Activated CD4-positive, alpha-beta T cell treated with anti-CD3 and anti-CD28 coated beads, Interleukin-2, amount 10 ng/mL, durations not matched to agents 7 days and 5 days (primary cell): ENCODE results near the gene TOR1AIP1. TPM values are rescaled to one million over a fixed set of nuclear protein-coding genes. Genes with fewer than 3 reads are reported as not detected.

Experiments used
- CTCF ChIA-PET: fragments of 350-600 bp; sonication (Branson Sonifier 250); formaldehyde crosslinking; loops from one replicate; lab custom pipeline; 2021; ENCODE audit warnings: antibody characterized with exemption; lab: Charles Lee
- POLR2A ChIA-PET: fragments of 350-600 bp; sonication (Branson Sonifier 250); formaldehyde crosslinking; loops from one replicate; lab custom pipeline; 2021; ENCODE audit warnings: antibody characterized with exemption; lab: Charles Lee
- DNase-seq: peaks from one replicate; pipeline ENCODE4 v3.0.0-alpha.2; 2020
- H3K27ac Mint-ChIP-seq: one replicate; pipeline ENCODE4 v1.8.0; 2021; ENCODE audit warnings: mild to moderate bottlenecking, moderate library complexity, mixed read lengths
- H3K27me3 Mint-ChIP-seq: one replicate; pipeline ENCODE4 v1.8.0; 2021; ENCODE audit warnings: mixed read lengths
- H3K36me3 Mint-ChIP-seq: one replicate; pipeline ENCODE4 v1.8.0; 2021; ENCODE audit warnings: low read depth, mixed read lengths
- H3K4me1 Mint-ChIP-seq: one replicate; pipeline ENCODE4 v1.8.0; 2021; ENCODE audit warnings: mixed read lengths
- H3K4me3 Mint-ChIP-seq: one replicate; pipeline ENCODE4 v1.8.0; 2021; ENCODE audit warnings: mild to moderate bottlenecking, moderate library complexity, mixed read lengths
- H3K9me3 Mint-ChIP-seq: one replicate; pipeline ENCODE4 v1.8.0; 2021; ENCODE audit warnings: mixed read lengths
- total RNA-seq, 2 experiments: library from RNA; stranded (reverse); gene quantifications; one replicate each; pipeline ENCODE4 v1.2.3, GENCODE V29; 2021

TOR1AIP1 gene
- total RNA-seq, 2 experiments from 2014 or later: 70.2 to 91.1 TPM

- Mint-ChIP-seq H3K4me3 (no peak overlapping the region), H3K36me3 (peaks cover 8% of the 10 kb centered on the region), H3K4me1 (no peaks in the 10 kb centered on the region), H3K27me3 (peaks cover 3% of the 10 kb centered on the region), H3K9me3 (no peaks in the 10 kb centered on the region), H3K27ac (no peak overlapping the region)
- no peak for DNase-seq
- ChIA-PET POLR2A (no interaction called here), CTCF (no interaction called here)
Observed at GRCh38 chr1:179925922-179926849, 44.1 kb downstream of the TOR1AIP1 start.

DNA sequence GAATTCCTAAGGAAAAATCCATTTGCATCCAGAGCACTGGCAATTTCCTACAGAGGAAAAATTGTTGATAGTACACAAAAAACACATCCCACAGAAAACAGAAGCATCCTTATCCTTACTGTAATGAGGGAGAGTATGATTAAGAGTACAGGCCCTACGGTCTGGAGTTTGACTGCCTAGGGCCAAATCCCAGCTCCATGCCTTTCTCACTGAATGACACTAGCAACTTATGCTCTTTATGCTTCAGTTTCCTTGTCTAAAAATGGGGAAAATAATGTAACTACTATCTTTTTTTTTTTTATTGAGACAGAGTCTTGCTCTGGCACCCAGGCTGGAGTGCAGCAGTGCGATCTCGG is 44.7 kb downstream of the TOR1AIP1 start:
- peaks cover 4% of the 10 kb centered on the region for H3K36me3 Mint-ChIP-seq
- no peak overlapping the region for H3K27ac Mint-ChIP-seq
- no peak overlapping the region for H3K4me3 Mint-ChIP-seq
- no peak for DNase-seq
- H3K27me3 Mint-ChIP-seq: peaks cover 3% of the 10 kb centered on the region
- H3K4me1 Mint-ChIP-seq: no peaks in the 10 kb centered on the region
- ChIA-PET CTCF (no interaction called here), POLR2A (no interaction called here)
- H3K9me3 Mint-ChIP-seq: no peaks in the 10 kb centered on the region

DNA sequence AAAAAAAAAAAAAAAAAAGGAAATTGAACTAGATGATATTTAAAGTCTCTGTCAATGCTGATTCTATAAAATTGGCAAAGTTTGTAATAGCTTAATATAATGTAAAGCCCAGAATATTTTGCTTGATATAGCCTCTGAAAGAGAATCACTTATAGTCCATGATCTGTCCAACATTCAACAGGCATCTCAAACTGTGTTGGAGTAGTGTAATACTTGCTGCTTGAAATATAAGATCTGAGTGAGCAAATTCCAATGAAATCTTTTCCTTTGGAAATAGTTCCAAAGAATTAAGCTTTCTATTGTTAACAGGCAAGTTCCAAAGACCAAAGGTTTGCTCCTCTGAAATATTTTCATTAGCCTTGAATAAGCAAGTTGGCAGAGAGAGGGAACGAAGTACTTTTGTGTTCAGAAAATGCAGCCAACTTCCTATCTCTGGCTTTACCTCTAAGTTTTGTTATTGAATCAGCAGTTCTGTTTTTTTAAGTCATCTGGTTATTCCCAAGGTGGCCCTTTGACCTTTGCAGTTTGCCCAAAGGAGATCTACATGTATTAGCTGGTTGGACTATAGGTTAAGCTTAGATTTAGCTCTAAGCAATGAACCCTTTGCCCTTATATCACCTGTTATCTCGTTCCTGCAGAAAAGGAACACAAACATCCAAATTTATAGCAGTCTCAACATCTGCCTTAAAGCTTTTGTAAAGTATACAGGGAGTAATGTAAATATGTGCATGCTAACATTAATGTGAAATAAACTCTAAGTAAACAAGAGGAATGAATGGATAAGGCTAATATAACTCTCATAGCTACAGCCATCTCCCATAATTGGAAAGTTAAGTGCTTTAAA is 48.1 kb downstream of the TOR1AIP1 start:
- Mint-ChIP-seq H3K4me1 (no peaks in the 10 kb centered on the region), H3K4me3 (no peak overlapping the region), H3K27me3 (peaks cover 7% of the 10 kb centered on the region), H3K36me3 (no peaks in the 10 kb centered on the region), H3K9me3 (no peaks in the 10 kb centered on the region), H3K27ac (no peak overlapping the region)
- DNase-seq: no peak
- CTCF ChIA-PET: interaction anchor here (0.6 kb wide), 1 partner anchor 14 kb away, joined by 3 read pairs; no protein-coding TSS in a partner anchor
- POLR2A ChIA-PET: no interaction called here

DNA sequence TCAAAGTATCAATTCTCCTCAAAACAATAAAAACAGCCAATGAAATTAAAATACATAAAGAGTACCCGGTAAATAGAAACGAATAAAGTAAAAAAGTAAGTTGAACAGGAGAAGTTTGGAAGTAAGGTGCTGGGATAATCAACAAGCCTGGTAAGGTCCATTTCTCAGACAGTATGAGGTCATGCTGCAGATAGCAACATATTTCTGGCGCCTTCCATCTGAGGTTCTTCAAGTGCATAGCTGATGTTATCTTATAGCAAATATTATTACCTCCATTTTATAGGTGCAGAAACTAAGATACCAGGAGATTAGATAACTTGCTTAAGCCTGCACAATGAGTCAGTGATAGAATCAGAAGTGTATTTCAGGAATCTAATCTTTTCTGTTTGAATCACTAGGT is 48.8 kb downstream of the TOR1AIP1 start:
- no peak overlapping the region for H3K4me3 Mint-ChIP-seq
- no peaks in the 10 kb centered on the region for H3K9me3 Mint-ChIP-seq
- no peaks in the 10 kb centered on the region for H3K4me1 Mint-ChIP-seq
- no peak for DNase-seq
- POLR2A ChIA-PET: no interaction called here
- H3K27me3 Mint-ChIP-seq: peaks cover 7% of the 10 kb centered on the region
- no peaks in the 10 kb centered on the region for H3K36me3 Mint-ChIP-seq
- CTCF ChIA-PET: interaction anchor here (0.6 kb wide), 1 partner anchor 1238 kb away, joined by 3 read pairs; no protein-coding TSS in a partner anchor
- no peak overlapping the region for H3K27ac Mint-ChIP-seq

DNA sequence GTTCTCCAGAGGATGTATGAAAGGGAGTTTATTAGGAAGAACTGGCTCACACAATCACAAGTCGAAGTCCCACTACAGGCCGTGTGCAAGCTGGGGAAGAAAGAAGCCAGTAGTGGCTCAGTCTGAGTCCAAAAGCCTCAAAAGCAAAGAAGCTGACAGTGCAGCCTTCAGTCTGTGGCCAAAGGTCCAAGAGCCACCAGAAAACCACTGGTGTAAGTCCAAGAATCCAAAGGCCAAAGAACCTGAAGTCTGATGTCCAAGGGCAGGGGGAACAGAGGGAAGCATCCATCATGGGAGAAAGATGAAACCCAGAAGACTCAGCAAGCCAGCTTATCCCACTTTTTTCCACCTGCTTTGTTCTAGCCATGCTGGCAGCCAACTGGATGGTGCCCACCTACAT is 51.1 kb downstream of the TOR1AIP1 start:
- Mint-ChIP-seq H3K36me3 (no peaks in the 10 kb centered on the region), H3K4me1 (no peaks in the 10 kb centered on the region), H3K4me3 (no peak overlapping the region), H3K9me3 (no peaks in the 10 kb centered on the region), H3K27me3 (peaks cover 15% of the 10 kb centered on the region), H3K27ac (no peak overlapping the region)
- DNase-seq: no peak
- POLR2A ChIA-PET: no interaction called here
- CTCF ChIA-PET: interaction anchor here (0.8 kb wide), 2 partner anchors 15 to 51 kb away, joined by 3 to 5 read pairs; partner anchors contain the start of gene TOR1AIP1

DNA sequence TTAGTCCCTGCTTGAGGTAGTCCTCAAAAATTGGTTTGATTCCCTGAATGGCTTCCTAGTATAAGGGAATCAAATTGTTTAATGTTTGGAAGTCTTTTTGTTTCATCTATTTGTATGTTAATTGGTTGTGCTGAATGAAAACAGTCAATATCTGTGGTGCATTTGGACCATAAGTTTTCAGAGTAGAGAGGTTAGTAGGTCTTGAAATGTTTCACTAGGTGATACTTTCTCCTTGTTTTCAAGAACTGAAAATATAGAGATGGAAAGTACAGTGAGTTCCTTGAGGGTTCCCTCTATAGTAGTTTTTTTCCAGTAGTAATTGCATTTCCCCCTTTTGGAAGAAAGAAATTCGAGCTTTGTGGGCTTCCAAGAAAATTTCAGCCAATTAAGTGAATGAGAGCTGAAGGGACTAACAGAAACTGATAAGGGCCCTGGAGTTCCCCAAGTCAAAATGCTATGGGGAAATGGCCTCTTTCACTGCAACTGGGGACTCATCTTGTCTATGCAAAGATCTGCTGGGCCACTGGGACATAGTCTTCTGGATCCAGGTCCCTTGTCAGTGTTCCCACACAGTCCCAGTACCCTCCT is 53.9 kb downstream of the TOR1AIP1 start:
- CTCF ChIA-PET: interaction anchor here (1.9 kb wide), 1 partner anchor 12 kb away, joined by 7 read pairs; no protein-coding TSS in a partner anchor
- no peaks in the 10 kb centered on the region for H3K36me3 Mint-ChIP-seq
- H3K4me3 Mint-ChIP-seq: no peak overlapping the region
- H3K27me3 Mint-ChIP-seq: peaks cover 25% of the 10 kb centered on the region
- POLR2A ChIA-PET: no interaction called here
- H3K4me1 Mint-ChIP-seq: no peaks in the 10 kb centered on the region
- DNase-seq: no peak
- no peaks in the 10 kb centered on the region for H3K9me3 Mint-ChIP-seq
- no peak overlapping the region for H3K27ac Mint-ChIP-seq

DNA sequence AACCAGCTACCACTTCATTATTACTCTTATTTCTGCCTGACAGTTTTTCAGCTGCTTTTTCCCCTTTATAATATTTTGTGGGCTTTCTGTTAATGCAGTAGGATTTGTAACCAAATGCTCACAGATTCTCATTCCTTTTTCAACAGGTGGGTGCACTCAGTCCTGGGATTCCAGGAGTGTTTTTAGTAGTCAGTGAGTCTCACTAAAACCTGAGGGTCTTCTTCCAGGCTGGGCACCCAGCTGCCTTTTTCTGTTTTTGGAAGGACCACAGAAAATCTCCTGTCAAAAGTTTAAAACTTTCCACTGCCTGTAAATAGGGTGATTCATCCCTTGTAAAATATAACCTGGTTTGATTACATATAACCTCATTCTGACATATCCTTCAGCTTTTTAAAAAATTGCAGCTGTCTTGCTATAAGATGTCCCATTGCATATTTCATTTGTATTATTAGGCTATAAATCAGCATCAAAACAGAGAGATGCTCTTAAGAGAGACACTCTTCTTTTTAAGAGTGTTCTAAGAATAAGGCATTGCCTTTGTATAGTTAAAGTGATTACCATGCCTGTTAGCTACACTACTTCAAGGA is 55.7 kb downstream of the TOR1AIP1 start:
- no peaks in the 10 kb centered on the region for H3K36me3 Mint-ChIP-seq
- no peak overlapping the region for H3K27ac Mint-ChIP-seq
- H3K27me3 Mint-ChIP-seq: peaks cover 27% of the 10 kb centered on the region
- H3K4me3 Mint-ChIP-seq: no peak overlapping the region
- H3K4me1 Mint-ChIP-seq: no peaks in the 10 kb centered on the region
- no peak for DNase-seq
- ChIA-PET CTCF (interaction anchor here (1.2 kb wide), 1 partner anchor 20 kb away, joined by 3 read pairs; no protein-coding TSS in a partner anchor), POLR2A (no interaction called here)
- no peaks in the 10 kb centered on the region for H3K9me3 Mint-ChIP-seq

DNA sequence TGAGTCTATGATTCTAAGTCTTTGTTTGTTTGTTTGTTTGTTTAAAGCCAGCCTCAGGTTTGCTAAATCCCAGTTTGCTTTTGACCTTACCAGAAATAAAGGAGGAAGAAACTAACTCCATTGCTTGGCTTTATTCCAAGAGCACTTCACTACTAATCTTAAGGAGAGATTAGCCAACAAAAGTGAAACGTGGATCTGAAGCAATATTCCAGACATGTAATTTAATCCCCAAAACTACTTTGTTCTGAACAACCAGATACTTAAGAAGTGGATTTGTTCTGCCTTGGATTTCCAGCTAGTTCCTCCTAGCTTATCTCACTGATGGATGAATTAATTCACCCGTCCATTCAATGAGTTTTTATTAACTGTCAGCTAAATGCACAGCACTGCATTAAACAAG is 56.7 kb downstream of the TOR1AIP1 start:
- Mint-ChIP-seq H3K36me3 (no peaks in the 10 kb centered on the region), H3K27me3 (peaks cover 24% of the 10 kb centered on the region), H3K4me1 (no peaks in the 10 kb centered on the region), H3K27ac (no peak overlapping the region), H3K4me3 (no peak overlapping the region), H3K9me3 (no peaks in the 10 kb centered on the region)
- POLR2A ChIA-PET: no interaction called here
- DNase-seq: no peak
- CTCF ChIA-PET: interaction anchor here (1.0 kb wide), 1 partner anchor 12 kb away, joined by 3 read pairs; no protein-coding TSS in a partner anchor

GRCh38 chr1:179939941-179940340 is 57.9 kb downstream of the TOR1AIP1 start:
- CTCF ChIA-PET: interaction anchor here (1.4 kb wide), 1 partner anchor 13 kb away, joined by 3 read pairs; no protein-coding TSS in a partner anchor
- POLR2A ChIA-PET: no interaction called here
- H3K36me3 Mint-ChIP-seq: no peaks in the 10 kb centered on the region
- no peaks in the 10 kb centered on the region for H3K4me1 Mint-ChIP-seq
- H3K27ac Mint-ChIP-seq: no peak overlapping the region
- H3K9me3 Mint-ChIP-seq: no peaks in the 10 kb centered on the region
- peaks cover 24% of the 10 kb centered on the region for H3K27me3 Mint-ChIP-seq
- no peak overlapping the region for H3K4me3 Mint-ChIP-seq
- no peak for DNase-seq

DNA sequence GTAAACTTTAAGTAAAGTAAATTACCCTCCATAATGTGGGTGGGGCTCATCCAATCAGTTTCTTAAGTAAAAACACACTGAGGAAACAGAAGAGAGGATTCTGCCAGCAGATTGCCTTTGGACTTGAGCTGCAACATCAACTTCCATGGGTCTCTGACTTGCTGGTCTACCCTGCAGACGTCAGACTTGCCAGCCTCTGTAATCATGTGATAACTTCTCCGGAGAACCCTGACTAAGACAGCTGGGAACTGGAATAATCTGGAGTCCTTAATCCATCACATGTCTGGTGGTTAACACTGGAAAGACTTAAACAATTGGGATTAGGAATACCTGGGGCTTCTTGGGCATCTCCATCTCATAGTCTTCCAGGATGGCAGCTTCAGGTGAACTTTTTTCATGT is 59.4 kb downstream of the TOR1AIP1 start:
- Mint-ChIP-seq H3K9me3 (no peaks in the 10 kb centered on the region), H3K4me3 (no peak overlapping the region), H3K4me1 (no peaks in the 10 kb centered on the region), H3K36me3 (no peaks in the 10 kb centered on the region), H3K27ac (no peak overlapping the region), H3K27me3 (peaks cover 23% of the 10 kb centered on the region)
- no peak for DNase-seq
- ChIA-PET POLR2A (no interaction called here), CTCF (interaction anchor here (1.2 to 1.6 kb wide), 2 partner anchors 10 to 35 kb away, joined by 4 read pairs; no protein-coding TSS in a partner anchor)

DNA sequence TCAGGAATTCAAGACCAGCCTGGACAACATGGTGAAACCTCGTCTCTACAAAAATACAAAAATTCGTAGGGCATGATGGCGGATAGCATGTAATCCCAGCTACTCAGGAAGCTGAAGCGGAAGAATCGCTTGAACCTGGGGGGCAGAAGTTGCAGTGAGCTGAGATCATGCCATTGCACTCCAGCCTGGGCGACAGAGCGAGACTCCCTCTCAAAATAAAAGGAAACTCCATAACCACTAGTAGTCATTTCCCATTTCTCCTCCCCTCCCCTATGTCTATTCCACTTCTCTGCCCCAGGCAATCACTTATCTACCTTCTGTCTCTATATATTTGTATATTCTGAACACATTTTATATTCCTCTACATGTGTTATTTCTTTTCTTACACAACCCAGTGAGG is 68.6 kb downstream of the TOR1AIP1 start:
- H3K27me3 Mint-ChIP-seq: no peaks in the 10 kb centered on the region
- H3K36me3 Mint-ChIP-seq: no peaks in the 10 kb centered on the region
- no peak overlapping the region for H3K4me3 Mint-ChIP-seq
- ChIA-PET POLR2A (no interaction called here), CTCF (interaction anchor here (0.6 to 1.3 kb wide), 3 partner anchors 10 to 141 kb away, joined by 3 to 6 read pairs (median 4); no protein-coding TSS in a partner anchor)
- no peak for DNase-seq
- peaks cover 25% of the 10 kb centered on the region for H3K4me1 Mint-ChIP-seq
- H3K27ac Mint-ChIP-seq: no peak overlapping the region
- H3K9me3 Mint-ChIP-seq: no peaks in the 10 kb centered on the region
